ENCODE results near the gene RNF11. TPM values are rescaled to one million over a fixed set of nuclear protein-coding genes. Genes with fewer than 3 reads are reported as not detected.
"Not testable (repeated sequence)": the region's sequence is repeated elsewhere in the genome, so short reads cannot be mapped to it uniquely, and the experiment has no call there.

The RNF11 gene, protein sequence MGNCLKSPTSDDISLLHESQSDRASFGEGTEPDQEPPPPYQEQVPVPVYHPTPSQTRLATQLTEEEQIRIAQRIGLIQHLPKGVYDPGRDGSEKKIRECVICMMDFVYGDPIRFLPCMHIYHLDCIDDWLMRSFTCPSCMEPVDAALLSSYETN
- polyA plus RNA-seq (ENCODE audit: insufficient read length in 4 of 4): 100 to 1,000 TPM; 123 to 165 (median 137) TPM

DNA sequence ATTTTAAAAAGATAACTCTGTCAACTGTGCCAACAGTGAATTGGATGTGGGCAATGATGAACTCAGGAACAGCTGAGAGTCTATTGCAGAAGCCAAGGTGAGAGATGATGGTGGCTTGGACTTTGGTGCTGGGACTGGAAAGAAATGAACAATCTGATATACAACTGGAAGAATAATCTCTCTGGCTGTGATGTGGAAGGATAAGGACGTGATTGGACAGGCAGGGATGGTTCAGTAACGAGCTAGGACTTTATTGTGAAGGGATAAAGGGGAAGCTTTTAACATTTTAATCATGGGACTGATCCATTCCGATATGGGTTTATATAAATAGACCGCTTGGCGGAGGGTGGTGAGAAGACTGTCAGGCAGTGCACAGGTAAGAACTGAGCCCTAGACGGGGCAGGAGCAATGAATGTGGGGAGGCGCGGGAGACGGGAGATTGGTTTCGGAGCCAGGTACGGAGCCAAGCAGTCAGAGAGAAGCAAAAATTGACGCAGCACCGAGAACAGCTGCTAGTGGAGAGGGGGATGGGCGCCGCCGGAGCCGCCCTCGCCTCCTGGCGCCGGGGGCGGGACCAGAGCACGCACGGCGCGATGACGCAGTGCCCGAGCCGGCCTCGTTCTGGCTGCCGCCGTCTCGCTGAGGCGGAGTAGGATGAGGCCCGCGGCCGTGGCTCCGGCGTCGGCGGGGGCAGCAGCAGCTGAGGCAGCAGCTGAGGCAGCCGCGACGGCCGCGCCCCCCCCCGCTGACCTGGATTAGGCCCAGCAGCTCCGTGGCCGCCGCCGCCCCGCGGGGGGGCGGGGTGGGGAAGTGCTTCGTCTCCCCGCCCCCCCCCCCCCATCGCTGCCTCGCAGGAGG, at the start of gene RNF11:
Gene RNF11 (plus strand): TSS at position 601 of the 858 bp plus-strand sequence. CDS start 484 bp downstream, outside the sequence.
- DNase-seq (ENCODE audit: low read depth in 4 of 4, low spot score in 3 of 4): peak; percentile 76 to 82 (median 80)

DNA sequence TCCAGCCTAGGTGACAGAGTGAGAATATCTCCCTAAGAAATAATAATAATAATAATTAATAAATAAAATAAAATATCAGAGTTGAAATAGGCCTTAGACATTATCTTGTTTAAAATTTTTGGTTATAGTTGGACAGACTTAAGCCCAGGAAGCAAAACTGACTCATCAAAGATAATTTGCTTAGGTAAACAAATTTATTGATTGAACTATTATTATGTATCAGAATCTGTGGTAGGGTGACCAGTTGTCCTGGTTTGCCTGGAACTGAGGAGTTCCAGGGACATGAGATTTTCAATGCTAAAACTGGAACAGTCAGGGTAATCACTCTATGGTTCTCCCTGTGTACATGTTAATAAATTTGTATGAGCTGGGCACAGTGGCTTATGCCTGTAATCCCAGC, 47.8 kb upstream of the RNF11 start:
- no peak for DNase-seq (ENCODE audit: low read depth in 4 of 4, low spot score in 3 of 4)

DNA sequence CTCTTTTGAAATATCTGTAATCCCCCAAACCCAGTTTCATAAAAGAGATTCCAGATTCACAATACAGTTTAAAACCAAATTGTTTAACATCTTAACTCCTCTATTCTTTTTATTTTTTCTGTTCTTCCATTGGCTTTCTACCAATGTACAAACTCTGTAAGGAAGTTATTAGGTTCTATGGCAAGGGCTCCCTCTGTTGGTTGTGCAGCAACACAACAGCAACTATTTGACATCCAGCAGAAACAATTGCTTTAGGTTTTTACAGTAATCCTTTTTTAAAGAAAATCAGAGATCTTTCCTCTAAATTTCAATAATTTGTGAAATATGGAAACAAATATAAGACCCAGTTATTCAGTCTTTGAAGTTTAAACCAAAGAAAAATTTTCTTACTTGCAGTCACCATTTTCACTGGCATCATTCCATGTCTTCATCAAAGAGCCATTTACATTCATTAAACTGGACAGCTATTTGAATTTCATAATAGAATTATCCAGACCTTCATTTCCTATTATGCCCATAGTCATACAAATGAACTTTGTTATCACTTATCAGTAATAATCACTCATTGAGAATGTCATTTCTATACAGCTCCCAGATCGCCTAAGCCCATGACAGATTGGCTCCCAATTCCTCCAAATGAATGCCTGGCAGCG, 46.5 kb upstream of the RNF11 start:
- DNase-seq (ENCODE audit: low read depth in 4 of 4, low spot score in 3 of 4): peak in 3 of 4 donors; percentile 28 to 40 (median 36)

DNA sequence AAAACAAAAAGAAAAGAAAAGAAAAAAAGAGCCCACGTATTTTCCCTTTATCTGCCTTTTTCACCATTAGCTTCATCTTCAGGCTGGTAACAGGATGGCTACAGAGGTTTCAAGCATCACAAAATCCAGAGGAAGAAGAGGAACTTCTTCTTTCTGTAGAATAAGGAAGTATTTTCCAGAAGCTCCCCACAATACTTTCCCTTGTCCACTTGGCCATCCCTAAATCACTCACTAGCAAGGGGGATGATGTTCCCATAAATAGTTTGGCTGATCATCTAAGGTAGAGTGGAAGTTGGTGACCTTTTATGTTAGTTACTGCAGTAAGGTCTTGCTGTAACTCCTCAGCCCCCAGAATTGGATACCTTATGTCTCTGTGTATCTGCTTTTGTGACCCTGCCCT, 45.1 kb upstream of the RNF11 start:
- no peak for DNase-seq (ENCODE audit: low read depth in 4 of 4, low spot score in 3 of 4)

DNA sequence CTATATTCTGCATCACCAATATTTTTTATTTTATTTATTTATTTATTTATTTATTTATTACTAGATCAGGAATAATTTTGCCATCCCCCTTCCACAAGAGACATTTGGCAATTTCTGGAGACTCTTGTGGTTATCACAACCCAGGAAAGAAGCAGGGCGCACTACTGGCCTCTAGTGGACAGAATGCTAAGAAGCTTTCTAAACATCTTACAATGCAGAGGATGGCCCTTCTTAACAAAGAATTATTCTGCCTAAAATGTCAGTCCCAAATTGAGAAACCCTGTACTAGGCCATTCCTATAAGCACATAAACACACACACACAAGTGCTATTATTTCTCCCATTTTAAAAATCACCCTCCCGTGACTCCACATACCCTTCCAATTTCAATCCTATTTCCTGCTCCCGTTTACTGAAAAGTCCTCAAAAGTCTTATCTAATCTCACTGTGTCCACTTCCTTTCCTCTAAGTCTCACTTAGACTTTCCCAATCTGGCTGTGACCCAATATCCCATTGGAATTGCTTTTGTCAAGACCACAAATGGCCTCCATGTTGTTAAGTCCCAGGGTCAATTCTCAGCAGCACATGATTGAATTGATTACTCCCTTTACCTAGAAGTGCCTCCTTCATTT, 43.7 kb upstream of the RNF11 start:
- peak in 3 of 4 donors; percentile 32 to 50 (median 42) for DNase-seq (ENCODE audit: low read depth in 4 of 4, low spot score in 3 of 4)

DNA sequence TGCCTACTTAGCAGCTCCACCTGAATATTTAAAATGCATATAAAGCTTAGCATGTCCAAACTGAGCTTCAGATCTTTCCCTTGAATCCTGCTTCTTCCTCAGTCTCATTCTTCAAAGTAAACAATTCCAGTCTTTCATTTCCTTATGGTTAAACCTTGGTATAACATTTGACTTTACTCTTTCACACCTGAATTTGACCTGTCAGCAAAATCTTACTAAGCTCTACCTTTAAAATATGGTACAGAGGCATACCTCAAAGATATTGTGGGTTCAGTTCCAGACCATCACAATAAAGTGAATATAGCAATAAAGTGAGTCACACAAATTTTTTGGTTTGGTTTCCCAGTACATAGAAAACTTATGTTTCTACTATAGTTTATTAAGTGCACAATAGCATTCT, 42.5 kb upstream of the RNF11 start:
- no peak for DNase-seq (ENCODE audit: low read depth in 4 of 4, low spot score in 3 of 4)

DNA sequence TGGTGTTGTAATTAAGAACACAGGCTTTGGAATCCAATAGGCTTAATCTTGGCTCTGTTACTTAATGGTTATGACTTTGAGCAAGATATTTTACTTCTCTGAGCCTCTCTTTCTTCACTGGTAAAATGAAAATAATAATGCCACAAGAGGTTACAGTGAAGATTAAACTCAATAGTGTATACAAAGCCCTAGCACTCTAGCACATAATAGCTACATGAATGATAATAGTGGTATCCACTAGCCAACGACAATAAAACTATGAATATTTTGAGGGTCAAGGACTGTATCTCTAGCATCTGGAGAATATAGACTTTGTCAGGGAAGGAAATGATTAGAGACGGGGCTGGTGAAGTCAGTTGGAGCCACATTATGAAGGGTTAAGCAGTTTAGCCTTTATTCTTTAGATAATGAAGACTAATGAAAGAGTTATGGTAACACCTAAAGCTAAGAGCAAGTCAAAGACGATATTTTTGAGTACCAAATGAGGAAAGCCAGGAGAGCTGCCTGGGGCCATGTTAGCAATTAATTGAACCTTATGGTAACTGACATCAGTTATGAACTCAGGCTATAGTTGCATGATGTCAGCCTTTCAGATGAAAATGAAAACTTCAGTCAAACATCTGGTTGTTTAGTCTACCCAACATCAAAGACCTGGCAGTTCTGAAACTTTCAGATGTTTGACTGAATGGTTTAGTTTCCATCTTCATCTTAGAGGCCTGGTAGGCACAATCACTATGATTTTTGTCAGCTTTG, 32.8 kb upstream of the RNF11 start:
- DNase-seq (ENCODE audit: low read depth in 4 of 4, low spot score in 3 of 4): no peak

DNA sequence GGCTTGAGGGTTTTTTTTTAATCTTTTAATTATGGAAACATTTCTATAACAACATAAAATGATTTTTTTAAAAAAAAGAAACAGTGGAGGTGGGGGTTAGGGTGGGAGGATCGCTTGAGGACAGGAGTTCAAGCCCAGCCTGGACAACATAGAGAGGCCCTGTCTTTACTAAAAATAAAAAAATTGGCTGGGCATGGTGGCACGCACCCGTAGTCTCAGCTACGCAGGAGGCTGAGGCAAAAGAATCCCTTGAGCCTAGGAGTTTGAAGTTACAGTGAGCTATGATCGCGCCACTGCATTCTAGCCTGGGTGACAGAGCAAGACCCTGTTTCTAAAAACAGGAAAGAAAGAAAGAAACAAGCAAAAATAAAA, 32.2 kb upstream of the RNF11 start:
- DNase-seq (ENCODE audit: low read depth in 4 of 4, low spot score in 3 of 4): no peak

DNA sequence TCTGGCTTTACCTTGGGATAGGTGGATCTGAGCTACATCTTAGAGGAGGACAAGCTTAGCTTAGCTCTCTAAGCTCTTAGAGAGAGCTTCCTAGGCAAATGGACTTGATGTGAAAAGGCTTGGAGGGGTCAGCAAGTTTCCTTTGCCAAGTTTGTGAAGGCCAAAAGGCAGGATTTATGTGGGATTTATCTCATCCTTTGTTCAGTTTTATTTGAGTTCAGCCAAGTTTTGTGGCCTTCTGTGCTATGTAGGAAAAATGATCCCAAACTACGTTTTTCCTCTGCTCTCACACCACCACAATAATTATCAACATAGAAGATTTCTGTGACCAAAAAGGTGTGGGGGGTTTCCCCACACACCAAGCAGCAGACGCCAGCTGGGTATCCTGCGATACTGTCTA, 26.0 kb upstream of the RNF11 start:
- DNase-seq (ENCODE audit: low read depth in 4 of 4, low spot score in 3 of 4): no peak

DNA sequence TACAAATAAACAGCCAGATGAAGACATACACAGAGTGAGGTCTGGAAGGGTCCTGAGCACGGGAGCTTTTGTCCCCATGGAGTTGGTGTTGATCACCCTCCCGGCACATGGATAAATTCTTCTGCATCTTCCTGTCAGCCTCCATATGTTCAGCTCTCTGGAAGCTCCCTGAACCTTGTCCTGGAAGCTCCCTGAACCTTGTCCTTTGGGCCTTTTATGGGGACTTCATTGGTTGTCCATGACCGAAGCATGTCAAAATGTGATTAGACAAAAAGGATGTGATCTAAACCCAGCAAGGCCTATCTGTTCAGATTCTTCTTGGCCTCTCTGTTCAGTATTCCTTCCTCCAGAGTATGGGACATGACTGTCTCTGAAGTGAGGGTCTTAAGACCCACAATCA, 25.4 kb upstream of the RNF11 start:
- no peak for DNase-seq (ENCODE audit: low read depth in 4 of 4, low spot score in 3 of 4)

DNA sequence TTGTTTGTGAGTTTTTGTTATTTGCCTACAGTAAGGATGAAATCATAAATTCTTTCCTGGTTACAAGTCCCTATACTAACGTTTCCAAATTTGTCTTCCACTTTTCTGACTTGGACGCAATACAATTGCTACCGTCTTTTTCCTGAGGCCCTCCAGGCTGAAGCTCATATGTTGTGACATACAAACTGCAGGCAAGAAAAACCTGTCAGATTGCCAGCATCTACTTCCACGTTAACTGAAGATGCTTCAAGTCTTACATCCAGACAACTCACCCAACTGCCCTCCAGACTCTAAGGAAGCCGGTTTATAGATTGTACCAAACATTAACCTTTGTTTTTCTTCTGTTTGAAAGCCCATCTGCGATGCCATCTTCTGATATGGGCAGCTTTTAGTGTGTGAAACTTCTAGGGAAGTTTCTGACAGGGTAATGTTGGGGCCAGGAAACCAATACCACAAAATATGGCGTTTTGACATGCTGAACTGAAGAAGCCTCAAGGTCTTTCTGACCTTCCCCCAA, 21.4 kb upstream of the RNF11 start:
- DNase-seq (ENCODE audit: low read depth in 4 of 4, low spot score in 3 of 4): no peak

DNA sequence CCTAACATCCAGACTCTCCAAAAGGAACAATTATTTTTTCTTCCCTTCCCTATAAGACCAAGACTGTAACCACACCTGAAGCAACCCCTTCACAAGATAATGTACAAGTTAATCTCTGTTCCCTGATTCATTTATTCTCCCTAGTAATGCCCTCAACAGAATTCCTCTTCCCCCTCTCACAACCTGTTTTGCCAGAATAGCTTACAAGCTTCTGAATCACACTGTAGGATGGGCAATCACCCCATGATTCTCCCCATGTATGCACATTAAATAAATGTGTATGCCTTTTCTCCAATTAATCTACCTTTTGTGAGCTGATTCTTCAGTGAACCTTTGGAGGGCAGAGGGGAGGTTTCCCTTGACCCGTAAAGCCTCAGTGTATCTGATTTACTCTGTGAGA, 20.9 kb upstream of the RNF11 start:
- no peak for DNase-seq (ENCODE audit: low read depth in 4 of 4, low spot score in 3 of 4)

DNA sequence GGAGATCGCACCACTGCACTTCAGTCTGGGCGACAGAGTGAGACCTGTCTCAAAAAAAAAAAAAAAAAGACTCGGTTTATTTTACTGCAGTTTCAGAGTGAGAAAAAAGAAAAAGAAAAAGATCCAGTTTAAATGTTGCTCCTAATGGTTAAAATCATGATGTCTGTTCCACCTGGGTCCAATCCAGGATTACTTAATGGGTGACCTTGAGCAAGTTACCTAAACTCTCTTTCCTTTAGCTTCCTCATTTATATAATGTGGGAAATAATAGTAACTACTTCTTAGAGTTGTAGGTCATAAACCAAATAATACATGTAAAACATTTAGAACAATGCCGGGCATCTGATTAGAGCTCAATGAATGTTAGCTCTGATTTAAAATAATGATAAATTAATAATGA, 19.4 kb upstream of the RNF11 start:
- DNase-seq (ENCODE audit: low read depth in 4 of 4, low spot score in 3 of 4): no peak

DNA sequence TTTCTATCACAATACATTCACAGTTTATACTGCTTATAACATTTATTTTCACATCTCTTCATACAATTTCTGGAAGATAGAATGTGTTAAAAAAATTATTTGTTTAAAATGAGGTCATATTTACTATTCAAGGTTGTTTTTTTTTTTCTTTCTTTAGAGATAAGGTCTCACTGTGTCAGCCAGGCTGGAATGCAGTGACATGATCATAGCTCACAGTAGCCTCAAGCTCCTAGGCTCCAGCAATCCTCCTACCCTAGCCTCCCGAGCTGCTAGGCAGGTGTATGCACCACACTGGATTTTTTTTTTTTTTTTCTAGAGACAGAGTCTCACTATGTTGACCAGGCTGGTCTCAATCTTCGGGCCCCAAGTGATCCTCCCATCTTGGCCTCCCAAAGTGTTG, 19.0 kb upstream of the RNF11 start:
- no peak for DNase-seq (ENCODE audit: low read depth in 4 of 4, low spot score in 3 of 4)

DNA sequence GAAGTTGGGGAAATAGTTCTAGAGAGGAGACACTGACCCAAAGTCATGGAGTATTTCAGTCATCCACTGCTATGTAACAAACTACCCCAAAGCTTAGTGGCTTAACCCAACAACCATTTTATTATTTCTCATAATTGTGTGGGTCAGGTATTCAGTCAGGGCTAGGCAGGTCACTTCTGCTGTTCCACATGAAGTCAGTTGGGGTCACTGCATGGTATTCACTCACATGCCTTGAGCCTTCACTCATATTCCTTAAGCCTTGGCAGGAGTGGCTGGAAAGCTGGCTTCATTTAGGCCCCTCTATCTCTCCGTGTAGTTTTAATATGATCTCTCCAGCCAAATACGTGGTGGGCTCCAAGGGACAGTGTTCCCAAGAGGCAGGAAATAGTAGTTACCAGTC, 17.5 kb upstream of the RNF11 start:
- no peak for DNase-seq (ENCODE audit: low read depth in 4 of 4, low spot score in 3 of 4)

DNA sequence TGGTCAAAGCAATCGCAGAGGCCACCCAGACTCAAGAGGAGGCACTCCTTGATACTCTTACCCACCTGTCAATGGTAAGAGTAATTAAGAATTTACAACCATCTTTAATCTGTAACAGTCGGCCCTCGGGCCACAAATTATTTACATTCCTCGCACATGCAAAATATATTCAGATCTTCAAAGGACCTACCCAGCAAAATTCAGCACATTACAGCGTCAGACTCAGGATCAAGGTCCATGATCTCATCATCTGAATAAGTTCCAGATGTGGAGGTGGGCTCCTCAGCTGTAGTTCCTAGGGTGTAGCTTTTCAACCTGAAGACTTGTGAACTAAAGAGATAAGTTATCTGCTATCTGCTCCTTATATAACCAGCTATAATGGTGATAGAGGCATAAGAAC, 17.1 kb upstream of the RNF11 start:
- DNase-seq (ENCODE audit: low read depth in 4 of 4, low spot score in 3 of 4): no peak

DNA sequence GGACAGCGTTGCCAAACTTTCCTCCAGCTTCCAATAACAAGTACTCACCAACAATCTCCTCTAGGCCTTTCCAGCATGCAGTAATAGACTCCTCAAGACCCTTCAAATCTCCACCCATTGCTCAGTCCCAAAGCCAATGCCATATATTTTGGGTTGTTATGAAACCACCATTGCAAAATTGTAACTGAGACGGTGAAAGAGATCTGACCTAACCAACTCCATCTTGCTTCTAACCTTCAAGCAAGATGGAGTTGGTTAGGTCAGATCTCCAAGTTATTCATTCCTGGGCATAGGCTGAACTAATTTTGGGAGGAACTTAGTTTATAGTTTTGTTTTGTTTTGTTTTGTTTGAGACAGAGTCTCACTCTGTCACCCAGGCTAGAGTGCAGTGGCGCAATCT, 14.5 kb upstream of the RNF11 start:
- DNase-seq (ENCODE audit: low read depth in 4 of 4, low spot score in 3 of 4): not testable (repeated sequence)

DNA sequence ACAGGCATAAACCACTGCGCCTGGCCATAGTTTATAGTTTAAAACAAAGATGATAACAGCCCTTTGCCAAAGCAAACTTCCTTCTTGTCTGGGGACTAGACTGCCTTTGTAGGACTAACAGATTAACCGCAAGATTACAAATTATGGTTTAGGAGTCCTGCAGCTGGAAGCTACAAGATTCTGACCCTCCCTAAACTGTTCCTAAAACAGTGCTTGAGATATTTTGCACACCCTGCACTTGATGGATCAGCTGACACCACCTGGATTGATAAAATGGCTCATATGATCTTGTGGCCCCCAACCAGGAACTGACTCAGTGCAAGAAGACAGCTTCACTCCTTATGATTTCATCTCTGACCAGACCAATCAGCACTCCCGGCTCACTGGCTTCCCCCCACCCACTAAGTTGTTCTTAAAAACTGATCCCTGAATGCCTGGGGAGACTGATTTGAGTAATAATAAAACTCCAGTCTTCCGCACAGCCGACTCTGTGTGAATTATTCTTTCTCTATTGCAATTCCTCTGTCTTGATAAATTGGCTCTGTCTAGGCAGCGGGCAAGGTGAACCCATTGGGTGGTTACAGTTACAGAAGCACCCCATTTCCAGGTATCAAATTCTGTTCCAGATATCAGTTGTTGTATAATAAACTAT, 13.8 kb upstream of the RNF11 start:
- DNase-seq (ENCODE audit: low read depth in 4 of 4, low spot score in 3 of 4): no peak

DNA sequence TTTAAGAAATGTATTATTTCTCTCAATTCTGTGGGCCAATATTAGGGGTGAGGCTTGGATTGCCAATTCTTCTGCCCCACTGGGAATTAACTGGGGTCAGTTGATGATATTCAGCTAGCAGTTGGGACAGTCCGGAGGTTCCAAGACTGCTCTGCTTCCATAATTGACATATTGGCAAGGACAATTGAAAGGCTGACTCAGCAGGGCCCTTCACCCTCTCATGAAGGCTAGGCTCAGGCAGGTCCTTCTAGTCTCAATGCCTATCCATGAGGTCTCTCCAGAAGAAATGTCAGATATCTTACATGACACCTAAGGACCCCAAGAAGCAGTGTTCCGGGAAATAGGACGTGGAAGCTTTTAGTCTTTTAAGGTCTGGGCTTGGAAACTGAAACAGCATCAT, 13.3 kb upstream of the RNF11 start:
- DNase-seq (ENCODE audit: low read depth in 4 of 4, low spot score in 3 of 4): no peak

DNA sequence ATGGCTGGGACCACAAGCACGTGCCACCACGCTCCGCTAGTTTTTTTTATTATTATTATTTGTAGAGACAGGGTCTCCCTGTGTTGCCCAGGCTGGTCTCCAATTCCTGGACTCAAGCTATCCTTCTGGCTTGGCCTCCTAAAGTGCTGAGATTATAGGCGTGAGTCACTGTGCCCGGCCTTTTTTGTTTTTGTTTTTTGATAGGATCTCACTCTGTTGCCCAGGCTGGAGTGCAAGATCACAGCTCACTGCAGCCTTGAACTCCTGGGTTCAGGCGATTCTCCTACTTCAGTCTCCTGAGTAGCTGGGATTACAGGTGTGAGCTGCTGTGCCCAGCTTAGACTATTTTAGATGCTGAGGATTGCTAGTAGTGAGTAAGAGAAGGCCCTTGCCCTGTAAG, 11.8 kb upstream of the RNF11 start:
- no peak for DNase-seq (ENCODE audit: low read depth in 4 of 4, low spot score in 3 of 4)

All from left renal pelvis (tissue), 4 donors.